H54 (cell line): ENCODE results near the gene ZCCHC4.

Experiments used
- DNase-seq: peaks from one replicate; pipeline ENCODE4 v3.0.0; 2011; ENCODE audit warnings: low spot score, mixed read lengths; ENCODE audit not compliant: insufficient read length
- FAIRE-seq: peaks from 3 replicates; lab custom pipeline; 2011; peaks lifted over from hg19 to GRCh38; lab: Jason Lieb, UNC
- POLR2A ChIP-seq: IDR thresholded peaks from 2 replicates; pipeline ENCODE4 v1.6.1; 2011; ENCODE audit warnings: low read depth, mild to moderate bottlenecking, low read length

The ZCCHC4 gene

DNA sequence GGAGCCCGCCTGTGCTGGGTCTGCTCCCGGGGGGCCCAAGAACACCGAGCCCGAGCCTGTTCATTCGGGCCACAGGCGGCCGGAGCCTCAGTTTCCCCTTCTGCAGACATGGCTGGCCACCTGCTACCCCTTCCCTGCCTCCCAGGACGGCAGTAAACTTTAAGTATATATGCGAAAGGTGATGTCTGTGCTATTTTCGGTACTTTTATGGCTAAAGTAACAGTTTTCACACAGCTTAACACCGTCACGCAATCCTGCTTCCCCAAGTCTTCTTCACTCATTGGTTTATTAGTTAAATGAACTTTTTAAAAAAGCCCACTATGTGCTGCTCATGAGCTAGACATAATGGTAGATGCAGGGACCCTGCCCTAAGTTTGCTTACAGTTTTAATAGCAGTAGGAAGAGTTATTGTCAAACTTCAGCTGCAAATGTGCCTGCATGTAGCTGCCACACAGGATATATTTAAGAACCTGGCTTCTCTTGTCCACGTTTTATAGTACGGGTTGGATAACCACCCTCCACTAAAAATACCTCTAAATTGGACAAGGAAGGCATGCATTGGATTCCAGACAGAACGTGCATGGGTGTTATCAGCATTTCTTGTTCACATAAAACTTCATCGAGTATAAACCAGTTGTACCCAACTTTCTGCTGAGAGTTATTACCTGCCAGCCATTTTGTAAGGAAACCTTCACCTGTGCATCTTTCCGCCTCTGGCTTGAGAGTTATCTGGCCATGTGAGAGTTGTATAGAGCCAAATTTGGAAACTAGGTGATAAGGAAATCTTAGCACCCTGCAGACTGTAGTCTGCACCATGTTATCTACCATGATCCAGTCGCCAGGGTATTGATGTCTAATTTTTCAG is 65.2 kb downstream of the ZCCHC4 start:
- DNase-seq = peak; percentile 3
- TF ChIP-seq POLR2A = no peak

DNA sequence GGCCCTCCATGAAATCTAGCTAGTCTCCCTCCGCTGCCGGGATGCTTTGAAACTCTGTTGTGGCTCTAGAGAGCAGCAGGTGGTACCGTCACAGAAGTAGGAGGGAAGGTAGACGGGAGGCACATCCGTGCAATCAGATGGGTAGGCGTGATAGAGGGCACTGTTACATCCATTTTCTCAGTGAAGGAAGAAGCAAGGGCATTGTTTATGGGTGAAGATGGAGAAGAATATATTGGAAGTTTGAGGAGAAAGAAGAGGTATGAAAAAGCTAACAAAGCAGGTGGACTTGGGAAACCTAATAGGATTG is 65.8 kb downstream of the ZCCHC4 start:
- FAIRE-seq (no peak), DNase-seq (no peak)
- no peak for TF ChIP-seq POLR2A

More for the DNA sequence above, 65.2 kb downstream of the ZCCHC4 start:
- no peak for FAIRE-seq

DNA sequence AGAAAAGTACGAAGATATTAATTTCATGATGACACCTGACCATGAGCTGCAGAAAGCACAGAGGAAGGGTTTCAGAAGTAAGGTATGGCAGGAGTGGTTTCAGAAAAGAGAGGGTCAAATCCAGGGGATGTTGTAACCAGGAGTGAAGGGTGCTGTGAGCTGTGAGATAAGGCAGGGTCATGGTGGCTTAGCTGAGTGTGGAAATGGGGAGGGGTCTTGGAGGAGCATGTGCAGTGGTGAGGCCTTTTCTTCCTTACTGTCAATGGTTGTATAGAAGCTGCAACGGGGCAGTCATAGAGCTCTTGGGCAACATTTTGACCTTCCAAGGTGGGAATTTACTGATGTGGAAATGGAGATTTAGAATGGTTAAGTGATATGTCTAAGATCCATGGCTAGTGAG is 67.0 kb downstream of the ZCCHC4 start:
- no peak for DNase-seq

DNA sequence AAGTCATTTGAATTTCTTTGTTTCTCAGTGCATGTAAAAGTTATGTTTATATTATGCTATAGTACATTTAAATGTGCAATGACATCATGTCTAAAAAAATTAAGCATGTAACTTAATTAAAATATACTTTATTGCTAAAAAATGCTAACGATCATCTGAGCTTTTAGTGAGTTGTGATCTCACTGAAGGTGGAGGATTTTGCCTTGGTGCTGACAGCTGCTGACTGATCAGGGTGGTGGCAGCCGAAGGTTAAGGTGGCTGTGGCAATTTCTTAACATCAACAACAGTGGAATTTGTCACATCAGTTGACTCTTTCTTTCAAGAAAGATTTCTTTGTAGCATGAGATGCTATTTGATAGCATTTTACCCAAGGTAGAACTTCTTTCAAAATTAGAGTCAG is 71.1 kb downstream of the ZCCHC4 start:
- FAIRE-seq (no peak), DNase-seq (no peak)
- TF ChIP-seq POLR2A = no peak

More for the DNA sequence above, 67.0 kb downstream of the ZCCHC4 start:
- no peak for TF ChIP-seq POLR2A
- FAIRE-seq = no peak

DNA sequence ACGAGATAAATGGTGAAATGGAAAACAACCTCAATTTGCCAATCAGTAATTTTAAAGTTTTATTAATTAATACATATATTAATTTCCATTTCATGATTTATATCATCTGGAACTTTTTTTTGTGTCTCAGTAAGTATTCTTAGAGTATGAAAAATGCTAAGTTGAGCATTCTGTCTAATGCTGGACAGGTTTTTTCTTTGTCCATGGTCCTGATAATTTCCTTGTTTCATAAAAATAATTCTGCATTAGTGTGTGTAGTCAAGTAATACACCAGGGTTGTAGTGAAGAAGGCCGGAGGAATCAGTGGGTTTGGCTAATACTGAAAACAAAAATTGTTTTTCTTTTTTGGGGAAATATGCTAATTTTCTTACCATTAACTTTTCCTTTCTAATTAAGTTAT is 74.4 kb downstream of the ZCCHC4 start:
- no peak for DNase-seq
- no peak for TF ChIP-seq POLR2A
- FAIRE-seq = no peak

DNA sequence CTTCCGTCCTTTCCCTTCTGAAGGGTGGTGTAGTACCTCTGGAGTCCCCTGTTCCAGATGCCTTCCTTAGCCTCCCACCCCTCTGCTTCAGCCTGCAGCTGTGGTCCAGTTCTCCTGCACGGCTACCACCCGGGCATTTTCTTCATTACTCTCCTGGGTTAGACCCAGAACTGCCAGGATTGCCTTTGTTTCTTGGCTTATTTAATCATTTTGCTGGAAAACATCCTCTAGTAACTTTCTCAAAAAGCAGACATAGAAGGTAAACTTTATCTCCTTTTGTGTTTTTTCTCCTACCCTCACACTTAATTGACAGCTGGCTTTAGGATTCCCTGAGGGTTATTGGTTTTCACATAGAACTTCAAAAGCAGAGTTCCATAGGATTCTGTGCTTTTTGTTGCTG is 84.7 kb downstream of the ZCCHC4 start:
- no peak for FAIRE-seq
- no peak for TF ChIP-seq POLR2A
- no peak for DNase-seq

DNA sequence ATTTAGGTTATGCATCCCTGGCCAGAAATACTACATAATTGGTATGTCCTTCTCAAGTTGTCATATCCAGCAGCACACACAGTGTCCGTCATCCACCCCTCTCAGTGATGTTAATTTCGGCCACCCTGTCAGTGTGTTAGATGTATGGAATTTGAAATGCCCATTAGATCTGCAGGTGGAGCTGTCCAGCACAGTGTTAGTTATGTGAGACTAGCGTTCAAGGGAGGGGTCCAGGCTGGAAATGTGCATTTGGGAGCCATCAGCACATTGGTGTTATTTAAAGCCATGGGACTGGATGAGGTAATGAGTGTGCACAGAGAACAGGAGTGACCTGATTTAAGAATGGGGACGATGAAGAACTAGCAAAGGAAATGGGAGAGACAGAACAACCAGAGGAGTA is 86.9 kb downstream of the ZCCHC4 start:
- no peak for TF ChIP-seq POLR2A
- DNase-seq (no peak), FAIRE-seq (no peak)

DNA sequence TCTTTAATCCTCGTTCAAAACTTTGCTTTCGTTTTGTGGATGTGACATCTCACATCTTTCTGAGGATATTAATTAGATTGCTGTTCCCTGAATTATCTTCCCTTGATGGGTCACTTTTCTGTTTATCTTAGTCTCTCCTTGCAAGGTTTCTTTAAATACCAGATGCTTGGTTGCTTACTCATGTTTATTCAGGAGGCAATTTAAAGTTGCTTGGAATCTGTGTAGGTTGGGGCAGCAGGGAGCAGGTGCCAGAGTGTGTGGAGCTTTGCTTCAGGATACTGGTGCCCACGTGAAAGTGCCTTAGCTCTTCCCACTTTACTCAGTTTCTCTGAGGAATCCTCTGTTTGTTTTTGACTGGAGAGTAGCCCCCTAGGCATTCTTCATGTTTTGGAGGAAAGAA is 88.5 kb downstream of the ZCCHC4 start:
- peak; percentile 75 for FAIRE-seq
- no peak for TF ChIP-seq POLR2A
- DNase-seq = peak; percentile 13

DNA sequence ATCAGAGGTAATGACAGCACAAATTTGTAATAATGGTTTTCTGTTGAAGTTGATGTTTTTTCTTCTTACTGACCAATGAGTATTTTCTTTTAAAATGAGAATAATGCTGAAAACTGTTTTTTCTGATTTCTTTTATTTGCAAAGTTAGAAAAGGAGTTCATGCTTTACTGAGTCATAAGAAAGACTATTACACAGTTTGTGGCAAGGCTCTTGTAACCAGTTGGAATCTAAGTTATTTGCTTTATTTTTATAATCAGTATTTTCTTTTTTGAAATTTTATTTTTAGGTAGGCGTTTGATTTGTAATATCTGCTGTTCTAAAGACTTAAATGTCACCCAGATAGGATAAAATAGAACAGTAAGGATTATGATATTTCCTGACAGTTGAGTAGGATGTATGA is 89.9 kb downstream of the ZCCHC4 start:
- DNase-seq (no peak), FAIRE-seq (no peak)

DNA sequence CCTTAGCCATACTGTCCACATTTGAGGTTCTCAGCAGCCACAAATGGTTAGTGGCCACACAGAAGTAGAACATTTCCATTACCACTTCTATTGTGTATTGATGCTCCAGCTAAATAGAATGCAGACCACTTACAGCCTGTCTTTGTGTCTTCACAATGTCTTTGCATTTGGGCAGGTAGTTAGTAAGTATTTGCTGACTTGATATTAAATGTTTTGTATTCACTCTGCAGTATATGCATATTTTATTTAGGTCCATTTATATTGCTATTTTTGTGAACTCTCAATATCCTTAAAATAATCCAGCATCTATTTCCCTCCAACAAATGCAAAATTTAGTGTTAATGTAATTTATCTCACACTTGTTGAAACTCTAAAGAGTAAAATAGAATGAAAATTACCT is 91.1 kb downstream of the ZCCHC4 start:
- FAIRE-seq = no peak
- DNase-seq = no peak

More for the DNA sequence above, 89.9 kb downstream of the ZCCHC4 start:
- no peak for TF ChIP-seq POLR2A

DNA sequence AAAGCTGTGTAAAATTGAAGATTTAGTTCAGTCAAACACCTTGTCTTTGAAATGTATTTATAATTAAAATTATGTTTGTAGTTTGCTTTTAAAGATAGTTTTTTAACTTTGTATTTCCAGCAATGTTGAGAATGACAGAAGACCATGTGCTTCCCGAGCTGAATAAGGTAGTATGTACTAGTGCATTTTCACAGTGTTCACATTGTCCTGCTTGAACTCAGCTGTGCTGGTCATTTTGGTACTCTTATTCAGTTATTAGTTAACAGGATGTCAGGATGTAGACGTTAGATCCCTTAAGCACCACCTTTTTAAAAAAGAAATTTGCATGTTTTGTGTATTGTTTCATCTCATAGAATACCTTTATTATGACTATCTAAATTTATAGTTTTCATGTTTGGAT is 92.9 kb downstream of the ZCCHC4 start:
- no peak for TF ChIP-seq POLR2A
- FAIRE-seq = no peak
- DNase-seq = no peak

More for the DNA sequence above, 91.1 kb downstream of the ZCCHC4 start:
- TF ChIP-seq POLR2A = no peak

DNA sequence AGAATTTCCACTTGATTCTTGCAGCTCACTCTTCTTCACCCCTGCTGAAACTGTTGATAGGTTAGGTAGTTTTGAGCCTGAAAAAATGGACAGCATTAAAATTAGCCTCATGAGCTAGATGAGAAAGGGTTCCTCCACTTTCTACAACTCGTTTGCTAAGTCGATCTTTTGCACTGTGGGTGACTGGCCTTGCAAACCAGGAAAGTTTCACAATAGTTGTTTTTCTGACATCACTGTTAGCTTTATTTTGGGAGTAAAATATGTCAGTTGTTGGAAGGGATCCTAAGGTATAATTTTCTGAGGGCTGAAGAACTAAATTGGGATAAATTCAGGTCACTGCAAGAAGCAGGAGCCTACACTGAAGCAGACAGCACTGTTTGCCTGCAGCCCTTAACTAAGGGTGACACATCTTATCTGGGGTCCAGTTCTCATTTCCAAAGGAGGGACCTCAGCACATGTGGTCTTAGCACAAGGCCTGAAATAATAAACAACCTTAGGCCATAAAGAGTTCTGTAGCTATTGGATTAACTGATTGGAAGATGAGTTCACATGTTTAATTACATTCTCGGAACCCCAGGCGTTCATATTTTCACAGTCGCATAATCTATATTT is 93.6 kb downstream of the ZCCHC4 start:
- no peak for DNase-seq
- no peak for TF ChIP-seq POLR2A
- FAIRE-seq = no peak

DNA sequence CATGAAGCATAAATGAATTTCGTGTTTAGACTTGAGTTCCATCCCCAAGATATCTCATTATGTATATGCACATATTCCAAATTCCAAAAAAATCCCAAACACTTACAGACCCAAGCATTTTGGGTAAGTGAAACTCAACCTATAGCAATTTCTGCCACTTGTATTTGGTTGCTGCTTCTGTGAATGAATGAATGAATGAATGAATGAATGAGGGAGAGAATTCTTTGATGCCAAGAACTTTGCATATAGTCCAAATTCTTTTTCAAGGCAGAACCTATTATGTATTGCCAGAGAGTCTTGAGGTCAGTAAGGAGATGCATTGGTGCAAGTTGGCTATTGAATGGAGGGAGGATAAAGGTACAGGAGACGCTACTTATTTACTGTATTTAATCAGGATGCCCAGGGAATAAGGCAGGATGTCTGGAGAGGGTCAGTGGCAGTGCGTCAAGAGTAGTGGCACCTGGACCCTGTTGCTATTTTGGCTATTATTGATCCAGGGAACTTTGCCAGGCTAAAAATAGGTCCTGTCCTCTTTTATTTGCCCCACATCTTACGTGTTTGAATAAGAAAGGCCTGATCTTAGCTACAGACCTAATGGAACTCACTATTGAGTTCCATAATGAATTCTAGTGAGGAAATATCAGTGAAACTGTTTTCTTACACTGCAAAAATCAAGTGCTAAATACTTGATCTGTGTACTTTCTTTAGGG is 98.4 kb downstream of the ZCCHC4 start:
- FAIRE-seq (no peak), DNase-seq (no peak)
- TF ChIP-seq POLR2A = no peak

DNA sequence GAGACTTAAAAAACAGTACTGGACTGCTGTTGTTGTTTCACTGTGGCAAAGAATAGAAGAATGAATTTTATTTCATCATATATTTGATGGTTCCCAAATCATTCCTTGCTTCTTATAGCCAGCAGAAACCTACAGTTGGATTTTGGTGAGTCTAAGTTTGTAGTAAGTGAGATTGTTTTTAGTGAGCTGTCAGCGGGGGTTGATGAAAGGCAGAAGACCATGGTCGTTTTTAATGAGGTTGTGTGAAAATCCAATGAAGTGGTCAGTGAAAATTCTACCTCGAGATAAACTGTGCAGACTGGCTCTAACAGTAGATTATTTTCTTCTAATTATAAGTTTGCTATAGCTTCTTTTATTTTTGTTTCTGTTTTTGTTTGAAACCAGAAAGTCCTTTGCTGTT is 100.7 kb downstream of the ZCCHC4 start:
- DNase-seq (no peak), FAIRE-seq (no peak)
- TF ChIP-seq POLR2A = no peak
